Transverse colon (tissue), 4 donors: Measurements from ENCODE around the gene LPCAT4.

Experiments
- CTCF ChIP-seq, 5 experiments: fragments of 200-600 bp in 3 of 5; fragments of 450-650 bp in 2 of 5; sonication (generic) in 3 of 5; IDR thresholded peaks; 1 replicate in 2 of 5; 2 replicates in 3 of 5; pipeline ENCODE4 v1.5.1; 2016 to 2017; ENCODE audit warnings: antibody characterized with exemption in 5 of 5, inconsistent platforms in 3 of 5, mild to moderate bottlenecking in 2 of 5, moderate library complexity in 1 of 5
- POLR2A ChIP-seq: fragments of 450-650 bp; IDR thresholded peaks from one replicate; pipeline ENCODE4 v1.6.1; 2016; ENCODE audit warnings: antibody characterized with exemption, mild to moderate bottlenecking, moderate library complexity
- POLR2AphosphoS5 ChIP-seq, 3 donors: sonication (generic); formaldehyde crosslinking; IDR thresholded peaks; one replicate each; pipeline ENCODE4 v1.6.1; 2016; ENCODE audit warnings: antibody characterized with exemption in 3 of 3

GRCh38 chr15:34374816-34375215, 7.8 kb upstream of the LPCAT4 start:
- no peak for TF ChIP-seq POLR2AphosphoS5 (IDR thresholded peaks at IDR 0.05)
- TF ChIP-seq POLR2A = no peak
- TF ChIP-seq CTCF (IDR thresholded peaks at IDR 0.05) = no peak
